CD4-positive, alpha-beta T cell treated with Interleukin-6 for 4 hours (primary cell): ENCODE data around the gene TTF1.

Experiments used
- DNase-seq: peaks from one replicate; pipeline ENCODE4 v3.0.0-alpha.2; 2020; ENCODE audit warnings: mixed read lengths

TTF1 gene, protein sequence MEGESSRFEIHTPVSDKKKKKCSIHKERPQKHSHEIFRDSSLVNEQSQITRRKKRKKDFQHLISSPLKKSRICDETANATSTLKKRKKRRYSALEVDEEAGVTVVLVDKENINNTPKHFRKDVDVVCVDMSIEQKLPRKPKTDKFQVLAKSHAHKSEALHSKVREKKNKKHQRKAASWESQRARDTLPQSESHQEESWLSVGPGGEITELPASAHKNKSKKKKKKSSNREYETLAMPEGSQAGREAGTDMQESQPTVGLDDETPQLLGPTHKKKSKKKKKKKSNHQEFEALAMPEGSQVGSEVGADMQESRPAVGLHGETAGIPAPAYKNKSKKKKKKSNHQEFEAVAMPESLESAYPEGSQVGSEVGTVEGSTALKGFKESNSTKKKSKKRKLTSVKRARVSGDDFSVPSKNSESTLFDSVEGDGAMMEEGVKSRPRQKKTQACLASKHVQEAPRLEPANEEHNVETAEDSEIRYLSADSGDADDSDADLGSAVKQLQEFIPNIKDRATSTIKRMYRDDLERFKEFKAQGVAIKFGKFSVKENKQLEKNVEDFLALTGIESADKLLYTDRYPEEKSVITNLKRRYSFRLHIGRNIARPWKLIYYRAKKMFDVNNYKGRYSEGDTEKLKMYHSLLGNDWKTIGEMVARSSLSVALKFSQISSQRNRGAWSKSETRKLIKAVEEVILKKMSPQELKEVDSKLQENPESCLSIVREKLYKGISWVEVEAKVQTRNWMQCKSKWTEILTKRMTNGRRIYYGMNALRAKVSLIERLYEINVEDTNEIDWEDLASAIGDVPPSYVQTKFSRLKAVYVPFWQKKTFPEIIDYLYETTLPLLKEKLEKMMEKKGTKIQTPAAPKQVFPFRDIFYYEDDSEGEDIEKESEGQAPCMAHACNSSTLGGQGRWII

DNA sequence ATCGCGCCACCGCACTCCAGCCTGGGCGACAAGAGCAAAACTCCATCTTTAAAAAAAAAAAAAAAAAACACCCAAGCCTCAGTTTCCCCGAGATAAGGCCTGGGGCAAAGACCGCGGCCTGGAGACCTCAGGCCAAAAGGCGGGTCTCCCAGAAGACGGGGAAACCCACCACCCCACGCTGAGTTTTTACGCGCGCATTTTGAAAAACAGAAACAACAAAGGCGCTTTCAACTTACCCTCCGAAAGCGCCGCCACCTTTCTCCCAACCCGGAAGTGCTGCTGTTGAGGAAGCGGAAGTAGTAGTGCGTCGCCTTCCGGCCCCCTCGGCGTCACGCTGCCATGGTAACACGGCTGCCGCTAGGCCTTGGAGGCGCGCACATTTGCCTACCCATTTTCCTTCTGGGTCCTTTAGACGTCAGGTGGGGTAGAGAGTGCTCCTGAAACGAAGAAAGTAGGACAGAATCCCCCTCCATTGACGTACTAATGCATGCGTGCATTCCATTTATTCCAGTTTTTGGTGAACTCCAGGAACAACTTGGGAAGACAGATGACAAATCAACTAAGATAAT, at the start of gene TTF1:
Gene TTF1 (minus strand): TSS at position 287 of the 569 bp plus-strand sequence. CDS start 4,019 bp downstream, outside the sequence.
- DNase-seq, result peak; percentile 96

GRCh38 chr9:132456241-132456640, 49.6 kb upstream of the TTF1 start:
- no peak for DNase-seq

DNA sequence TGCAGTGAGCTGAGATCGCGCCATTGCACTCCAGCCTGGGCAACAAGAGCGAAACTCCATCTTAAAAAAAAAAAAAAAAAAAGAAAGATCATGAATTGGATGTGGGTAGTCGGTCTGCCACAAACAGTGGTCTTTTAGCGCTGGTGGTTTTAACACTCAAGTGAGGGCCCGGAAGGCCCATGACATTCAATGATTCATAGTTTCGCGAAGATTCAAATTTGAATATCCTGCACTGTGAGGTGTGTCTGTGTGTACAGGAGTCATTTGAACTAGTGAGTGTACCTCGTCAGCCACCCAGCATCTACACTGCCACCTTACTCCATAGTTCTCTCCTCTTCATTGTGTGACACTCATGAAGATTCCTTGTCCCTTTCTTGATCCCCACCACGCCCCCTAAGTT, 44.6 kb upstream of the TTF1 start:
- no peak for DNase-seq

DNA sequence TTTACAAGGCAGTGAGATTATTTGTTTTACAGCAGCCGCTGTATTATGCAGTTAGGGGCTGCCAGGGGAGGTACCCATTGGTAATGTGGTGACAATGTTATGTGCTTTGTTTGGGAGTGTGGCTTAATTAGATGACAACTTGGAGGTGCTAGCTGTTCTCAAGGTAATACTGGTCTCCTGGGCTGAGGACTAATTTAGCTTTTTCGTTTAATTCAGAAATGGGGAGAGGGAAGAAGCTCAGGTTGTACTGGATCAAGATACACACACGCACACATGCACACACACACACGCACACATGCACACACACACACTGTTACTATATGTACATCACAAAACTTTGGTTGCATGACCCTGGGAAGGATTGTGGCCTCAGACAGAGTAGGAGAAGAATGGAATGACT, 41.3 kb upstream of the TTF1 start:
- DNase-seq, result no peak

DNA sequence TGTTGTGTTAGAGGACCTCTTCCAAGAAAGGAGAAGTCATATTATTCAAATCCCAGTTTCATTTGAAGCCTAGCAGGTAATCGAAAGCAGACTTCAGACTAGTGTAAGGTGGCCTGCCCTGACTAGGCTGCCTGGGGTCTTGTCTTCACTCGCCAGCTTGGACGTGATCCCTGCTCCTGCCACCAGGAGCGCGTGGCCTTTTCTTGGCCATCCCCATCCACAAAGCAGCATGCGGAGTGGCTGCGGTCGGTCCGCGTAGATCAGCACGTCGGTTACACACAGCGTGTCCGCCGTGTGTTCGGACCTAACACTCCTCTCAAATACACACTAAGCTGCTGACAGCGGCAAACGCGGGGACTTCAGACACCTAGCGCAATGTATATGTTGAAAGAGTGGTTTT, 40.7 kb upstream of the TTF1 start:
- no peak for DNase-seq

DNA sequence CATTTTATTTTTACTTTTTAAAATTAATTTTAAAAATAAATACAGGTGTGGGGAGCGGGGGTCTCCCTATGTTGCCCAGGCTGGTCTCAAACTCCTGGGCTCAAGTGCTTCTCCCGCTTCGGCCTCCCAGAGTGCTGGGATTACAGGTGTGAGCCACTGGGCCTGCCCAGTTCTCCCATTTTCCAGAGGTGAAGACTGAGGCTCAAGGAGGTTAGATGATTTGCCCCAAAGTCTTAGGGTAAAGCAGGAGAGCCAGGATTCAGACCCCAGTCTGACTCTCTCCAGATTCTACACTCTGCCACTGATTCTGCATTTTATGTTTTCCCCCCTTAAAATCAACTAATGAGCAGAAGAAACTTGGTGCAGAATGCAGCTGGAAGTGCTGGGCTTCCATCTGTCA, 40.2 kb upstream of the TTF1 start:
- no peak for DNase-seq

DNA sequence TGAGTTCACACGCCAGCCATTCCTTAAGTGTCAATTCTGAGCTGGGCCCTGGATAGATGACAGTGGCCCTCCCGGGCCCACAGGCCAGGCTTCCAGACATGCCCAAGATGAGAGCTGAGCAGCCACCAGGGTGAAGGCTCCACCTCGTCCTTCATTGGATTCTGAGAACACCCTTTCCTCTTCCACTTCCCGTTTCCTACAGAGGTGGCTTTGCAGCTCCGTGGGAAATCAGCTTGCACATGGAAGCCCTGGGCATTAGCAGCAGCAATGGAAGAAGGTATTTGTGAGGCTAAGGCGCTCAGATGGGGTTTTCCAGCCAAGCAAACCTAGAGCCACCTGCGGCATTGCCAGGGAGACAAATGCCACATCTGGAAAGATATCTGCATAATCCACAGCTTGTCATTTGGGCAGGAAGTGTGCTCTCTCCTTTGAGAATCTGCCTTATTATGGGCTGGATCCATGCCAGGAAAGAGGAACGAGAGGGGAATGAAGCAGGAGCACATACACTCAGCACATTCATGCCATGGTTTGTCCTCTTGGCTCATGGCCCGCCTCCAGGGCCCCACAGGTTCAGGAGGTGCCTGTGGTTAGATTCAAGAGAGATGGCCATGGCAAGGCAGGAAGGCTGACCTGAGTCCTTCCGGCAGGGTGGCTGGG, 37.4 kb upstream of the TTF1 start:
- no peak for DNase-seq

DNA sequence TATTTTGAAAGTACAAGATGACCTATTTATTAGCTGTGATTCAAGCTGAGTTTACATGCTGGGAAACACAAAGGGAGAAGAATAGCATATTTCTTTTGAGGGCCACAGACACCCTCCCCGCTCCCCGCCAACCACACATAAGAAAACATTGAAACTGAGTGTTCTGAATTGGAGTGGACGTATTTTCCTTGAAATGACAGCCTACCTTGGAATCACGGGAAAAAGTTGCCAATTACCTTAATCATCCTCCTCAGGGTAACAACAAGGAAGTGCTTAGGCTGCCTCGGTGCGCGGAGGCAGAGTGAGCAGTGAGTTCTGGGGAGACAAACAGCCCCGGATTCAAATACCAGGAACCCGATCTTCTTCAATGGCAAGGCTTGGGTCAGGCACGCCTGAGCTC, 34.8 kb upstream of the TTF1 start:
- DNase-seq, result no peak

GRCh38 chr9:132440735-132441134, 34.1 kb upstream of the TTF1 start:
- DNase-seq, result no peak

DNA sequence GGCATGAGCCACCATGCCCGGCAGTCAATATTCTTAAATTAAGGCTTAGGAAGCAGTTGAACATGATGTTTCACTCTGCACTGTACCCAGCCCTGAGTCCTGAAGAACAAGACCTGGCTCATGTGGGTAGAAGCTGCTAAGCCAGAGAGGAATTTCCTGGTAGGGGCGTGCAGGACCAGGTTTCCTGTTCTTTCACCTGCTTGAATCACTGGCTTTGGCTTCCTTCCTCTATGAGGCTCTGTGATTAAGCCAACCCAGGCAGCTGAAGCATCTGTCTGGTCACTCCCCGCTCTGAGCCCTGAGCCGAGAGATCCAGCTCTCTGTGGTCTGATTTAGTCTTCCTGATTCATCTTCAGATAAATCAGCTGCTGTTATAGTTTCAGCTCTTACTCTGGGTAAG, 32.5 kb upstream of the TTF1 start:
- DNase-seq, result no peak

DNA sequence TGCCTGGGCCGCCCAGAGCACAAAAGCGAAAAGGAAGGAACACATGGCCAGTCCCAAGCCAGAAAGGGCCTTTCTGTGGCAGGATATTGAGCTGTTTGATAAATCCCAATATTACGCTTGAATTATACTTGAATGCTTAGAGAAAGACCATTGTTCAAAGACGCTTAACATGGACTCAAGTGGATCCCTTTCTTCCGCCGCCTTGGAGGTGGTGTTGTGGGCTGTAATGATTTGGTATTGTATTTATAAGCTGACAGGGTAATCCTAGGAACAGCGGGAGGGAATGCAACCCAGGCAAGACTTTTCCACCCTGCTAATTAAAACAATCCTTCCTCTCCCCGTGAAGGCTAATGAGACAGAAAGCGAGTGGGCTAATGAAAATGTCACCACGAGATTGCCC, 28.2 kb upstream of the TTF1 start:
- DNase-seq, result no peak

DNA sequence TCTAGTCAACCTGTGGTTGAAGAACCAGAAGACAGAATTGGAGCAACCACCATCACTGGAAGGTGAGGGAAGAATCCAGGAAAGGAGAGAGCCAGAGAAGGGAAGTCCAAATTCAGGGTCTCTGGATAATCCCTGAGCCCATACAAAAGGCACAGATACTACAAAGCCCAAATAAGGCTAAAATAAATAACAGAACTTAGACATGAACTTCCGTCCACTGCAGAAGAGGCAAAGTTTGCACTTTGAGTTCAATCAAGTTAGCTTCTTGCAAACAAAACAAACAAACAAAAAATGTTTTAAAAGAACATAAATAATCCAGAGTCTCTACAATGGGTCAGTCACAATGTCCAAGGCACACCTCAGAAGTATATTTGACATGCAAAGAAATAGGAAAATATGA, 24.4 kb upstream of the TTF1 start:
- no peak for DNase-seq

DNA sequence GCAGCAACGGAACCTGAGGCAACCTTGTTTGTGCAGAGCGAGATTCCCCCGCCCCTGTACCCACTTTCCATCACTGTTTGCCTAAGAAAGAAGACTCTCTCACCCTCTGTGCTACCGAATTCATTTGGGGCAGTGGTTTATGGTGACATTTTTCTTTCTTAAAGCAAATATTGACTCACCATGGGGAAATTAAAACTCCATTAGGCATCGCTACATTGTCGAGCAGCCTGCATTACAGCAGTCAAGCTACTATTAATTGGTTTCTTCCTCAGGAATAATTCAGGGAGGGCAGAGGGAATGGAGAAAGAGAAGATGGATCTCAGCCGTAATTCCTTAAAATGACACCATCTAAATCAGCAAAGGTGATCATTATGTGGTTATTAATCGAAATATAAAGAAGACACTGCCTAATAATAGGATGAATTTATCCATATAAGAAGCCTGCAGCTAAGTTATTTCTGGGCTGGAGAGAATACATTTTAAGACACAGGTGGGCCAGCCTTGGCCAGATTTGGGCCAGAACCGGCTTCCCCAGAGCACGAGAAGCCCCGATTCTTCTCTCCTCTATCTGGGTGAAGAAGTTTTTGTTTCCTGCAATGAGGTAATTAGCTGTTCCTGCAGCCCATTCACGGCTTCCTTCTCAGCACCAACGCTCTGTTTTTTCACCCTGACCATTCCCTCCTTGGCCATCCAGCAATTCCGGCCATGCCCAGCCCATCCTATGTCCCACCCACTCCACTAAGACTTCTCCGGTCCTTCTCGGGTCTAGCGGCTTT, 20.2 kb upstream of the TTF1 start:
- no peak for DNase-seq

DNA sequence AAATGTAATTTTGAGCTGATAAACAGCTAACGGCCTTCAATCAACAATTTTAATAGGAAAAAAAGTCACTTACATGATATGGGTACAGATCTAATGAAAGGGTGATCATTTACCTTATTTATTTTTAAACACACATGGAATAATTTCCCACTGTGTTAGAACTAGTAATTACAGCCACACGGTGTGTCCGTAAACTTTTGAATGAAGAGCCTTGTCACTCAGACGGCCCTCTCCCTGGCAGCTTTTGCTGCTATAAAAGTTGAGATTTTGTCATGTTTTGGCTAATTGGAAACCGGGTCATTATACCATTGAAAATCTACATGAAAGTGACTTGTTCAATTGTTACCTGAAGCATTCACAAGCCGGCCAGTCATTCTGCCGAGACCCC, 19.0 kb upstream of the TTF1 start:
- no peak for DNase-seq

DNA sequence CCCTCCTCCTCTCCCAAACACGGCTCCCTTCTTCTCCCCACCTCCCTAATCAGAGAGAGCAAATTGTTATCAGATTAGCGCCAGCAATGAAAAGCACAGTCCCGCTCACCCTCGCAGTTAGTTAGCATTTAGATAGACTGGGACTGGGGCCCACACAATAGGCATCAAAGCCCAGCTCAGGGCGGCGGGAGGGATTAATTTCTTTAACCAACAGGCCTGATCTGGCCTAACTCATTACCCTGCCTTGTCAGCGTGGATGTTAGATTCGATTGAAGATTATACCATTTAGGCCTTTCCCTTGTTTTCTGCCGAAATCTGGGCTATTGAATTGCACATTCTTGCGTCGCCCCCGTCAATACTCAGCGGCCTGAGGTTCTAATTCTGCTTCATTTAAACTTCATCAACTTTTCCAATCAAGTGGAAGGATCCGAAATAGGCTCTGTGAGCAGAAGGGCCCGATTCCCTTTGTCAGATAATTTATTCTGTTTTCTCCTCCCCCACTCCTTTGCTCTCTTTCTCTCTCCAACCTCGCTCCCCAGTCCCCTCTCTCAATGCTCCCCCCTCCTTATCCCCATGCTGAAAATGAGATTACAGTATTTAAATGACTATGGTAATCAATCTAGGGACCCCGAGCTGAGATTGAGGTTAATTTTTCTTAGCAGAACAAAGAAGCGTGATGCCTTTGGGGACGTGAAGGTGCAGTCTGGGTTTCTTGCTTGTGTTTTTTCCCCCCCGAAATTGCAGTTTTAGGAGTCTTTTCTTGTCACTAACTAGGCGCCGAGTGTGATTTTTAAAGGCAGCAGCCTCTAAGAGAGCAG, 18.4 kb upstream of the TTF1 start:
- no peak for DNase-seq

DNA sequence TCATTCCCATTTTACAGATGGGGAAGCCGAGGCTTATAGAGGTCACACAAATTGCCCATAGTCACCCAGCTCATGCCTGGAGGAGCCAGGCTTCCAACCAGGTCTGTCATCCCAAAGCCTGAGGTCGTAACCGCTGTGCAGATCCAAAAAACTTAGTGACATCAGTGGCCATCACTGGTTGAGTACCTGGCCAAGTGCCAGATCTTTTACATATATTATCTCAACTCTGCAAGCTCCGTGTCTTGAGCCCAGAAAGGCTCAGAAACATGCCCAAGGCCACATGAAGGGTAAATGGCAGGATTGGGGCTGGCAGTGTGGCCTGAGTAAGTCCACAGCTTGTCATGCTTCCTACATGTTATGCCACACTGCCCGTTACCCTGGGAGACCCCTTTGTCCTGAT, 16.9 kb upstream of the TTF1 start:
- DNase-seq, result no peak

- no peak for DNase-seq
Measured at GRCh38 chr9:132422574-132422973, 15.9 kb upstream of the TTF1 start.

DNA sequence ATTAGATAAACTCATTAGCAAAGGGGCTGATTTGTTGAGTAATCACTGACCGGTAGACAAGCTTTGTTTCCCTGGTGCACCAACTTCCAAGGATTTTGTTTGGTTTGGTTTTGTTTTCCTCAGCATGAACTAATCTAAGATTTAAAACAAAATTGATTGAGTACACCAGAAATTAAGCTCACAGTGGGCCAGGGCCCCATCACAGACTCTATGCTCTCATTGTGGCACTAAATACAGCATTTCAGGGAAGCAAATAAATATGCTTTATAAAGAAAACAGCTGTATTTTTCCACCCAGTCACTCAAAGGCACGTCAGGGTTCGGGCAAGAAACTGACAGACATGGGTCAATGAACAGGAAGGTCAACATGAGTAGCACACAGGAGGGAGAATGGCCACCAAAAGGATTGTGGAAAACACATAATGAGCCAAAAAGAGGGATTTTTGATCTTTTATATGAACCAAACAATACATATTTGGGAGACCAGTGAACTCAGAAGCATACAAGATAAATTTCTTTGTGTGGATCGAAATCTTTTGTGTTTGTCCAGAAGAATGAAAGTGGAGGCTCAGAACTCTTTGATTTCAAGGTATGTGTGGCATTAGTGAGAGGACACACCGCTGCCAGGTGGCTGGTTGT, 12.2 kb upstream of the TTF1 start:
- DNase-seq, result no peak

GRCh38 chr9:132415181-132415580, 8.5 kb upstream of the TTF1 start:
- DNase-seq, result no peak

DNA sequence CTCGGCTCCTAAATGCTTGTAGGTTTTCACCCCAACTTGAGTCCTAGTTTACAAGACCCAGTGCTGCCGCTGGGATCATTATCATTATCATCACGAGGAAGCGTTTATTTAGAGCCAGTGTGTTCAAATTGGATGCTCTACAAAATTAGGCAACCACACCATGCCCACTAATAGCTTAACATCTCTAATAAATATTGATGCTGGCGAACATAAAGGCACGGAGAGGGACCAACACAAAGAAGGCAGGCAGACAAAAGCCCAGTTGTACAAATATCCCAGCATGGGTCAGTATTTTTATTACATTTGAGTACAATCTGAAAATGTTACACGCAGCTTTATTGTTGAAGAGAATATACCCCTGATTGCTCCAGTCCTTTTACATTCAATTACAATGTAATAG, 8.1 kb upstream of the TTF1 start:
- no peak for DNase-seq

DNA sequence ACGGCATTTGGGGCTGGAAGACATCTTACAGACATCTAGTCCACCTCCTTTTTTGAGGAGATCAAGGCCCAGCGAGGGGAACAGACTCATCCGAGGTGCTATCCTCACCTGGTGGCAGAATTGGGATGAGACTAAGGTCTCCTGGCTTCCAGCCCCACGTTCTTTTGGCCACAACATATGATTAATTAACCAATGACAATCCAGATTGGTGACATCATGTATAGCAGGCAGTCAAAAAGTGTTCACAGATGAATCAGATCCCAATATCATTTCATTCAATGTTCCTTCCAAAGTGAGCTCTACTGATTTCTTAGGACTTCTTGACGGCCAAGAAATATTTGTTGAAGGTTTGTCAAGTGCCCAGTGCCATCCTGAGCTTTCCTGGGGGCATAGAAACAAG, 7.3 kb upstream of the TTF1 start:
- DNase-seq, result no peak
